GM12878 (cell line): ENCODE measurements around the gene CFHR1.

Experiments
- CBX5 ChIP-seq: sonication (generic); IDR thresholded peaks from 2 replicates; pipeline ENCODE4 v1.6.1; 2016; ENCODE audit warnings: low read depth, moderate library complexity, mild to moderate bottlenecking, inconsistent platforms
- CTCF ChIP-seq, 3 experiments: IDR thresholded peaks in 2 of 3; conservative IDR thresholded peaks in 1 of 3; 2 replicates each; pipeline ENCODE4 v1.5.1; 2011; ENCODE audit warnings: low read depth in 3 of 3, low read length in 3 of 3, mild to moderate bottlenecking in 3 of 3, control low read depth in 2 of 3, moderate library complexity in 2 of 3, inconsistent platforms in 1 of 3, mixed read lengths in 1 of 3; ENCODE audit not compliant: control insufficient read depth in 2 of 3, insufficient read depth in 1 of 3; ENCODE audit errors: extremely low read depth in 1 of 3
- EP300 ChIP-seq, 2 experiments: fragments of 150-350 bp in 1 of 2; IDR thresholded peaks; 2 replicates each; pipeline ENCODE4 v1.6.1; 2011 to 2012; ENCODE audit warnings: low read depth in 2 of 2, low read length in 2 of 2, borderline replicate concordance in 1 of 2, improper control_type of control experiment in 1 of 2, inconsistent platforms in 1 of 2; ENCODE audit not compliant: control insufficient read depth in 1 of 2
- EZH2 ChIP-seq: IDR thresholded peaks from 2 replicates; pipeline ENCODE4 v1.6.1; 2012; ENCODE audit warnings: low read depth, mild to moderate bottlenecking, control low read depth, inconsistent platforms, low read length, borderline replicate concordance; ENCODE audit not compliant: control insufficient read depth
- FOS ChIP-seq: IDR thresholded peaks from 3 replicates; pipeline ENCODE4 v1.6.1; 2011; ENCODE audit warnings: borderline replicate concordance; ENCODE audit not compliant: insufficient read length; ENCODE audit errors: extremely low read depth
- NR2F1 ChIP-seq: fragments of 450-650 bp; conservative IDR thresholded peaks from 2 replicates; pipeline ENCODE4 v1.6.1; 2017; ENCODE audit warnings: mild to moderate bottlenecking
- SIN3A ChIP-seq: IDR thresholded peaks from 2 replicates; pipeline ENCODE4 v1.6.1; 2012; ENCODE audit warnings: low read depth, low read length, improper control_type of control experiment
- SMC3 ChIP-seq: IDR thresholded peaks from 2 replicates; pipeline ENCODE4 v1.6.1; 2011; ENCODE audit warnings: low read length, improper control_type of control experiment, borderline replicate concordance
- SUZ12 ChIP-seq: fragments of 200-600 bp; sonication (generic); IDR thresholded peaks from one replicate; pipeline ENCODE4 v1.6.1; 2018; ENCODE audit warnings: antibody characterized with exemption, mild to moderate bottlenecking; ENCODE audit not compliant: unreplicated experiment
- USF1 ChIP-seq: IDR thresholded peaks from 2 replicates; pipeline ENCODE4 v1.6.1; 2011; ENCODE audit warnings: borderline replicate concordance, low read depth, mild to moderate bottlenecking, moderate library complexity, mixed read lengths, low read length; ENCODE audit not compliant: insufficient read depth; ENCODE audit errors: extremely low read length
- TF ChIP-seq, protein P1 (sequence below): IDR thresholded peaks from 2 replicates; pipeline ENCODE4 v1.6.1; 2012; ENCODE audit warnings: mild to moderate bottlenecking, low read depth, low read length
- TF ChIP-seq, protein P2 (sequence below): IDR thresholded peaks from 2 replicates; pipeline ENCODE4 v1.6.1; 2011; ENCODE audit warnings: mild to moderate bottlenecking, low read depth, low read length, moderate library complexity; ENCODE audit not compliant: insufficient replicate concordance

DNA sequence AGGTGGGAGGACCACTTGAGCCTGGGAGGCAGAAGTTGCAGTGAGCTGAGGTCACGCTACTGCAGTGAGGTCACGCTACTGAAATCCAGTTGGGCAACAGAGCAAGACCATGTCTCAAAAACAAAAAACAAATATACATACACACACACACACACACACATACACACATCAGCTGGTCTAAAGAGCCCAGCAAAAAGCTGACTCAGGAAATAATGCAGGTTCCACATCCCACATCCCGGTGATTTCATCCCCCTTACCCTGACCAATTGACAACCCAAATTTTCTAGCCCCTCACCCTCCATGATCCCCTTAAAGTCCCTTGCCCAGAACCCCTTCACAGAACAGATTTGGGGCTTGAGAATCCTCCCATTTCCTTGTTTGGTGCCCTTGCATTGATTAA lies 56.4 kb downstream of the CFHR1 start:
- TF ChIP-seq, protein P1, sequence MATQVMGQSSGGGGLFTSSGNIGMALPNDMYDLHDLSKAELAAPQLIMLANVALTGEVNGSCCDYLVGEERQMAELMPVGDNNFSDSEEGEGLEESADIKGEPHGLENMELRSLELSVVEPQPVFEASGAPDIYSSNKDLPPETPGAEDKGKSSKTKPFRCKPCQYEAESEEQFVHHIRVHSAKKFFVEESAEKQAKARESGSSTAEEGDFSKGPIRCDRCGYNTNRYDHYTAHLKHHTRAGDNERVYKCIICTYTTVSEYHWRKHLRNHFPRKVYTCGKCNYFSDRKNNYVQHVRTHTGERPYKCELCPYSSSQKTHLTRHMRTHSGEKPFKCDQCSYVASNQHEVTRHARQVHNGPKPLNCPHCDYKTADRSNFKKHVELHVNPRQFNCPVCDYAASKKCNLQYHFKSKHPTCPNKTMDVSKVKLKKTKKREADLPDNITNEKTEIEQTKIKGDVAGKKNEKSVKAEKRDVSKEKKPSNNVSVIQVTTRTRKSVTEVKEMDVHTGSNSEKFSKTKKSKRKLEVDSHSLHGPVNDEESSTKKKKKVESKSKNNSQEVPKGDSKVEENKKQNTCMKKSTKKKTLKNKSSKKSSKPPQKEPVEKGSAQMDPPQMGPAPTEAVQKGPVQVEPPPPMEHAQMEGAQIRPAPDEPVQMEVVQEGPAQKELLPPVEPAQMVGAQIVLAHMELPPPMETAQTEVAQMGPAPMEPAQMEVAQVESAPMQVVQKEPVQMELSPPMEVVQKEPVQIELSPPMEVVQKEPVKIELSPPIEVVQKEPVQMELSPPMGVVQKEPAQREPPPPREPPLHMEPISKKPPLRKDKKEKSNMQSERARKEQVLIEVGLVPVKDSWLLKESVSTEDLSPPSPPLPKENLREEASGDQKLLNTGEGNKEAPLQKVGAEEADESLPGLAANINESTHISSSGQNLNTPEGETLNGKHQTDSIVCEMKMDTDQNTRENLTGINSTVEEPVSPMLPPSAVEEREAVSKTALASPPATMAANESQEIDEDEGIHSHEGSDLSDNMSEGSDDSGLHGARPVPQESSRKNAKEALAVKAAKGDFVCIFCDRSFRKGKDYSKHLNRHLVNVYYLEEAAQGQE = no peak
- TF ChIP-seq SUZ12 (no peak), CTCF (IDR thresholded peaks at IDR 0.05 in 2 of 3, conservative IDR thresholded peaks at IDR 0.05 in 1 of 3; ENCODE audit: control insufficient read depth in 2 of 3, extremely low read depth in 1 of 3, insufficient read depth in 1 of 3, low read depth in 3 of 3, low read length in 3 of 3) (no peak), EZH2 (no peak), SMC3 (no peak), SIN3A (no peak), CBX5 (no peak), USF1 (no peak), EP300 (IDR thresholded peaks at IDR 0.05; ENCODE audit: borderline replicate concordance in 1 of 2, control insufficient read depth in 1 of 2, low read depth in 2 of 2, low read length in 2 of 2) (no peak), FOS (no peak), NR2F1 (no peak)
- TF ChIP-seq, protein P2, sequence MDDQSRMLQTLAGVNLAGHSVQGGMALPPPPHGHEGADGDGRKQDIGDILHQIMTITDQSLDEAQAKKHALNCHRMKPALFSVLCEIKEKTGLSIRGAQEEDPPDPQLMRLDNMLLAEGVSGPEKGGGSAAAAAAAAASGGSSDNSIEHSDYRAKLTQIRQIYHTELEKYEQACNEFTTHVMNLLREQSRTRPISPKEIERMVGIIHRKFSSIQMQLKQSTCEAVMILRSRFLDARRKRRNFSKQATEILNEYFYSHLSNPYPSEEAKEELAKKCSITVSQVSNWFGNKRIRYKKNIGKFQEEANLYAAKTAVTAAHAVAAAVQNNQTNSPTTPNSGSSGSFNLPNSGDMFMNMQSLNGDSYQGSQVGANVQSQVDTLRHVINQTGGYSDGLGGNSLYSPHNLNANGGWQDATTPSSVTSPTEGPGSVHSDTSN = no peak
